Measurements from ENCODE around the gene FAM209B. TPM values are rescaled to one million over a fixed set of nuclear protein-coding genes. Genes with fewer than 3 reads are reported as not detected.
A peak's percentile ranks its signal among the peaks of the same experiment; 100 is the strongest.

The FAM209B gene
- total and polyA plus RNA-seq, 10 of the 15 experiments (the other 5 are each of a cell fraction or from before 2014, with no cell fraction given): 0.22 to 0.77 (median 0.41) TPM; not detected in 2

DNA sequence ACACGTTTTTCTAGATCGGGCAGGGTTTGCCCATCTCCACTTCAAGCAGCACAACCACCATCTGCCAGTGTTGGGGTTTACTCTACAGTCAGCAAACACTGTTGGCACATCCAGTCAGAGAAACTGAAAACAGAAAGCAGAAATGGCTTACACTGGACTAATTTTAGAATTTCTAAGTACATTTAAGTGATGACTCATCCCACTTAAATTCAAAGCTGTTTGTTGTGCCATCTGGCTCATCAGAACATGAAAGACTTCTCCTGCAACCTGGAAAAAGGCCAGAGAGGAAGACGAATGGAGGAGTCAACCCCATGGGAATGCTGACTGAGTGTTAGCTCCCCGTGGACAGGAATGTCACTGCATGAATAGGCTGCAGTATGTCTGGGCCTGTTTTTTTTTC, 21.8 kb downstream of the FAM209B start (continued):
- TF ChIP-seq PML (IDR thresholded peaks at IDR 0.05; ENCODE audit: low read length) (no peak), SIX5 (IDR thresholded peaks at IDR 0.05; ENCODE audit: low read depth, low read length, severe bottlenecking) (no peak), SMAD1 (IDR thresholded peaks at IDR 0.05; ENCODE audit: low read depth, partially characterized antibody) (no peak), EP300 (IDR thresholded peaks at IDR 0.05; ENCODE audit: borderline replicate concordance in 1 of 2, control insufficient read depth in 1 of 2, low read depth in 2 of 2, low read length in 2 of 2) (0 out of 4 replicates have a peak, but pooled peaks of 1 of the 2 experiments have one; percentile 44), RBBP5 (conservative IDR thresholded peaks at IDR 0.05) (0 out of 2 replicates have a peak, but pooled peaks have one; percentile 50), SMARCA5 (IDR thresholded peaks at IDR 0.05) (no peak), BHLHE40 (IDR thresholded peaks at IDR 0.05; ENCODE audit: borderline replicate concordance in 1 of 2, low read depth in 2 of 2, low read length in 1 of 2) (0 out of 4 replicates have a peak, but pooled peaks of 1 of the 2 experiments have one; percentile 10), IKZF1 (conservative IDR thresholded peaks at IDR 0.05) (peak; percentile 86), STAT3 (IDR thresholded peaks at IDR 0.05; ENCODE audit: low read depth, low read length) (no peak), EED (IDR thresholded peaks at IDR 0.05; ENCODE audit: low read depth) (peak; percentile 74), RAD21 (IDR thresholded peaks at IDR 0.05; ENCODE audit: insufficient read depth, low read depth, low read length) (no peak)
- TF ChIP-seq, protein P1, sequence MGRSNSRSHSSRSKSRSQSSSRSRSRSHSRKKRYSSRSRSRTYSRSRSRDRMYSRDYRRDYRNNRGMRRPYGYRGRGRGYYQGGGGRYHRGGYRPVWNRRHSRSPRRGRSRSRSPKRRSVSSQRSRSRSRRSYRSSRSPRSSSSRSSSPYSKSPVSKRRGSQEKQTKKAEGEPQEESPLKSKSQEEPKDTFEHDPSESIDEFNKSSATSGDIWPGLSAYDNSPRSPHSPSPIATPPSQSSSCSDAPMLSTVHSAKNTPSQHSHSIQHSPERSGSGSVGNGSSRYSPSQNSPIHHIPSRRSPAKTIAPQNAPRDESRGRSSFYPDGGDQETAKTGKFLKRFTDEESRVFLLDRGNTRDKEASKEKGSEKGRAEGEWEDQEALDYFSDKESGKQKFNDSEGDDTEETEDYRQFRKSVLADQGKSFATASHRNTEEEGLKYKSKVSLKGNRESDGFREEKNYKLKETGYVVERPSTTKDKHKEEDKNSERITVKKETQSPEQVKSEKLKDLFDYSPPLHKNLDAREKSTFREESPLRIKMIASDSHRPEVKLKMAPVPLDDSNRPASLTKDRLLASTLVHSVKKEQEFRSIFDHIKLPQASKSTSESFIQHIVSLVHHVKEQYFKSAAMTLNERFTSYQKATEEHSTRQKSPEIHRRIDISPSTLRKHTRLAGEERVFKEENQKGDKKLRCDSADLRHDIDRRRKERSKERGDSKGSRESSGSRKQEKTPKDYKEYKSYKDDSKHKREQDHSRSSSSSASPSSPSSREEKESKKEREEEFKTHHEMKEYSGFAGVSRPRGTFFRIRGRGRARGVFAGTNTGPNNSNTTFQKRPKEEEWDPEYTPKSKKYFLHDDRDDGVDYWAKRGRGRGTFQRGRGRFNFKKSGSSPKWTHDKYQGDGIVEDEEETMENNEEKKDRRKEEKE (IDR thresholded peaks at IDR 0.05): no peak
- TF ChIP-seq, protein P2, sequence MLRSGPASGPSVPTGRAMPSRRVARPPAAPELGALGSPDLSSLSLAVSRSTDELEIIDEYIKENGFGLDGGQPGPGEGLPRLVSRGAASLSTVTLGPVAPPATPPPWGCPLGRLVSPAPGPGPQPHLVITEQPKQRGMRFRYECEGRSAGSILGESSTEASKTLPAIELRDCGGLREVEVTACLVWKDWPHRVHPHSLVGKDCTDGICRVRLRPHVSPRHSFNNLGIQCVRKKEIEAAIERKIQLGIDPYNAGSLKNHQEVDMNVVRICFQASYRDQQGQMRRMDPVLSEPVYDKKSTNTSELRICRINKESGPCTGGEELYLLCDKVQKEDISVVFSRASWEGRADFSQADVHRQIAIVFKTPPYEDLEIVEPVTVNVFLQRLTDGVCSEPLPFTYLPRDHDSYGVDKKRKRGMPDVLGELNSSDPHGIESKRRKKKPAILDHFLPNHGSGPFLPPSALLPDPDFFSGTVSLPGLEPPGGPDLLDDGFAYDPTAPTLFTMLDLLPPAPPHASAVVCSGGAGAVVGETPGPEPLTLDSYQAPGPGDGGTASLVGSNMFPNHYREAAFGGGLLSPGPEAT (IDR thresholded peaks at IDR 0.05; ENCODE audit: low read depth): no peak; the same call in none of the 2 replicates
- TF ChIP-seq, protein P3, sequence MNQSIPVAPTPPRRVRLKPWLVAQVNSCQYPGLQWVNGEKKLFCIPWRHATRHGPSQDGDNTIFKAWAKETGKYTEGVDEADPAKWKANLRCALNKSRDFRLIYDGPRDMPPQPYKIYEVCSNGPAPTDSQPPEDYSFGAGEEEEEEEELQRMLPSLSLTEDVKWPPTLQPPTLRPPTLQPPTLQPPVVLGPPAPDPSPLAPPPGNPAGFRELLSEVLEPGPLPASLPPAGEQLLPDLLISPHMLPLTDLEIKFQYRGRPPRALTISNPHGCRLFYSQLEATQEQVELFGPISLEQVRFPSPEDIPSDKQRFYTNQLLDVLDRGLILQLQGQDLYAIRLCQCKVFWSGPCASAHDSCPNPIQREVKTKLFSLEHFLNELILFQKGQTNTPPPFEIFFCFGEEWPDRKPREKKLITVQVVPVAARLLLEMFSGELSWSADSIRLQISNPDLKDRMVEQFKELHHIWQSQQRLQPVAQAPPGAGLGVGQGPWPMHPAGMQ (IDR thresholded peaks at IDR 0.05; ENCODE audit: borderline replicate concordance): no peak
